OCI-LY3 (cell line): ENCODE measurements around the gene FOCAD.
"Not testable (repeated sequence)": the region's sequence is repeated elsewhere in the genome, so short reads cannot be mapped to it uniquely, and the experiment has no call there.

Source experiments
- H2AFZ ChIP-seq: fragments of 200-600, 300-600 bp; shearing (Covaris generic); 2 replicates; pipeline ENCODE4 v1.6.0; 2014; ENCODE audit warnings: antibody characterized with exemption, low read depth, low read length
- H3K27ac ChIP-seq: fragments of 200-600, 300-600 bp; sonication (generic); 2 replicates; pipeline ENCODE4 v1.5.1; 2014; ENCODE audit warnings: mild to moderate bottlenecking, low read length, moderate library complexity, mixed read lengths
- H3K27me3 ChIP-seq: fragments of 200-600, 300-600 bp; sonication (generic); 2 replicates; pipeline ENCODE4 v1.6.1; 2014; ENCODE audit warnings: low read depth, low read length, mixed read lengths
- H3K36me3 ChIP-seq: fragments of 200-600, 300-600 bp; sonication (generic); replicated peaks from 2 replicates; pipeline ENCODE3; 2014; ENCODE audit warnings: low read depth, low read length, mixed read lengths
- H3K4me1 ChIP-seq: fragments of 300-600, 200-600 bp; sonication (generic); 2 replicates; pipeline ENCODE4 v1.6.1; 2014; ENCODE audit warnings: low read length, mixed read lengths
- H3K4me2 ChIP-seq: fragments of 200-600, 300-600 bp; sonication (generic); 2 replicates; pipeline ENCODE4 v1.6.1; 2014; ENCODE audit warnings: low read length, mixed read lengths
- H3K4me3 ChIP-seq: fragments of 300-600, 200-600 bp; sonication (generic); 2 replicates; pipeline ENCODE4 v1.5.1; 2014; ENCODE audit warnings: antibody characterized with exemption, mild to moderate bottlenecking, low read length, moderate library complexity
- H3K79me2 ChIP-seq: fragments of 300-600, 200-600 bp; shearing (Covaris generic); 2 replicates; pipeline ENCODE4 v1.6.1; 2014; ENCODE audit warnings: mild to moderate bottlenecking, low read length, mixed read lengths
- H3K9ac ChIP-seq: fragments of 300-600, 200-600 bp; shearing (Covaris generic); 2 replicates; pipeline ENCODE4 v1.6.0; 2014; ENCODE audit warnings: mild to moderate bottlenecking, low read length, moderate library complexity
- H3K9me3 ChIP-seq: fragments of 200-600, 300-600 bp; shearing (Covaris generic); 2 replicates; pipeline ENCODE4 v1.6.1; 2014; ENCODE audit warnings: low read length, mixed read lengths; ENCODE audit not compliant: insufficient read depth
- H4K20me1 ChIP-seq: fragments of 200-600, 300-600 bp; sonication (generic); 2 replicates; pipeline ENCODE4 v1.6.1; 2016; ENCODE audit warnings: low read length, mixed read lengths; ENCODE audit not compliant: insufficient read depth
- EZH2phosphoT487 ChIP-seq: fragments of 200-600 bp; shearing (Covaris generic); IDR thresholded peaks from 2 replicates; pipeline ENCODE4 v1.6.1; 2018; ENCODE audit warnings: antibody characterized with exemption, mixed run types, low read depth
- TF ChIP-seq, protein P1 (sequence below): fragments of 200-600, 300-600 bp; sonication (generic); IDR thresholded peaks from 2 replicates; pipeline ENCODE4 v1.5.1; 2014; ENCODE audit warnings: antibody characterized with exemption, low read length, low read depth

FOCAD gene

GRCh38 chr9:20948703-20949102 is 264.6 kb downstream of the FOCAD start:
- no peaks in the 10 kb centered on the region for H3K79me2 ChIP-seq
- no peaks in the 10 kb centered on the region for H3K9me3 ChIP-seq
- no peak overlapping the region for H2AFZ ChIP-seq
- no peak overlapping the region for H3K27ac ChIP-seq
- TF ChIP-seq, protein P1, sequence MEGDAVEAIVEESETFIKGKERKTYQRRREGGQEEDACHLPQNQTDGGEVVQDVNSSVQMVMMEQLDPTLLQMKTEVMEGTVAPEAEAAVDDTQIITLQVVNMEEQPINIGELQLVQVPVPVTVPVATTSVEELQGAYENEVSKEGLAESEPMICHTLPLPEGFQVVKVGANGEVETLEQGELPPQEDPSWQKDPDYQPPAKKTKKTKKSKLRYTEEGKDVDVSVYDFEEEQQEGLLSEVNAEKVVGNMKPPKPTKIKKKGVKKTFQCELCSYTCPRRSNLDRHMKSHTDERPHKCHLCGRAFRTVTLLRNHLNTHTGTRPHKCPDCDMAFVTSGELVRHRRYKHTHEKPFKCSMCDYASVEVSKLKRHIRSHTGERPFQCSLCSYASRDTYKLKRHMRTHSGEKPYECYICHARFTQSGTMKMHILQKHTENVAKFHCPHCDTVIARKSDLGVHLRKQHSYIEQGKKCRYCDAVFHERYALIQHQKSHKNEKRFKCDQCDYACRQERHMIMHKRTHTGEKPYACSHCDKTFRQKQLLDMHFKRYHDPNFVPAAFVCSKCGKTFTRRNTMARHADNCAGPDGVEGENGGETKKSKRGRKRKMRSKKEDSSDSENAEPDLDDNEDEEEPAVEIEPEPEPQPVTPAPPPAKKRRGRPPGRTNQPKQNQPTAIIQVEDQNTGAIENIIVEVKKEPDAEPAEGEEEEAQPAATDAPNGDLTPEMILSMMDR: no peak
- TF ChIP-seq EZH2phosphoT487: no peak
- no peaks in the 10 kb centered on the region for H3K27me3 ChIP-seq
- no peaks in the 10 kb centered on the region for H4K20me1 ChIP-seq
- no peaks in the 10 kb centered on the region for H3K36me3 ChIP-seq
- H3K4me1 ChIP-seq: no peaks in the 10 kb centered on the region
- H3K4me3 ChIP-seq: no peak overlapping the region
- no peak overlapping the region for H3K9ac ChIP-seq
- no peak overlapping the region for H3K4me2 ChIP-seq

DNA sequence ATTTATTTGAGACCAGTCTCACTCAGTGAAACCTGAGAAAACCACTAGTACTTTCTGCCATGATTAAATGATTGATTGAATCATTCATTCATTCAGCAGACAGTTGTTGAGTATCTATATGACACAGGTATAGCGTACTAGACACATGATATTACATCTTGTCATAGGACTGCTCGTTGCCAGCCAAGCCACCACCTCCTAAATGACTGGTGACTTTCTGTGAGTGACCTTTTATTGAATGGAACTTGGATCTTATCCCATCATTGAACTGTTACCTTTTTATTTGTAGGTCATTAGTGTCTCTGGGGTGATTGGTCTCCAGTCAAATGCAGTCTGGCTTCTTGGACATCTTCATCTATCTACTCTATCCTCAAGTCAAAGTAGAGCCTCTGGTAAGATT is 266.6 kb downstream of the FOCAD start:
- Histone ChIP-seq H3K4me3 (no peak overlapping the region), H3K79me2 (no peaks in the 10 kb centered on the region), H4K20me1 (no peaks in the 10 kb centered on the region), H3K4me2 (no peak overlapping the region), H3K27me3 (no peaks in the 10 kb centered on the region), H3K27ac (no peak overlapping the region), H2AFZ (no peak overlapping the region), H3K9ac (no peak overlapping the region), H3K9me3 (no peaks in the 10 kb centered on the region), H3K4me1 (no peaks in the 10 kb centered on the region), H3K36me3 (no peaks in the 10 kb centered on the region)
- TF ChIP-seq EZH2phosphoT487: no peak
- TF ChIP-seq, protein P1: no peak

GRCh38 chr9:20962536-20963225 is 278.6 kb downstream of the FOCAD start:
- no peaks in the 10 kb centered on the region for H3K9me3 ChIP-seq
- no peak overlapping the region for H3K4me3 ChIP-seq
- no peaks in the 10 kb centered on the region for H3K79me2 ChIP-seq
- no peaks in the 10 kb centered on the region for H3K27me3 ChIP-seq
- H4K20me1 ChIP-seq: no peaks in the 10 kb centered on the region
- H3K4me1 ChIP-seq: no peaks in the 10 kb centered on the region
- H3K27ac ChIP-seq: no peak overlapping the region
- no peaks in the 10 kb centered on the region for H3K36me3 ChIP-seq
- no peak overlapping the region for H3K9ac ChIP-seq
- H2AFZ ChIP-seq: no peak overlapping the region
- no peak overlapping the region for H3K4me2 ChIP-seq
- TF ChIP-seq EZH2phosphoT487: no peak
- TF ChIP-seq, protein P1: no peak

DNA sequence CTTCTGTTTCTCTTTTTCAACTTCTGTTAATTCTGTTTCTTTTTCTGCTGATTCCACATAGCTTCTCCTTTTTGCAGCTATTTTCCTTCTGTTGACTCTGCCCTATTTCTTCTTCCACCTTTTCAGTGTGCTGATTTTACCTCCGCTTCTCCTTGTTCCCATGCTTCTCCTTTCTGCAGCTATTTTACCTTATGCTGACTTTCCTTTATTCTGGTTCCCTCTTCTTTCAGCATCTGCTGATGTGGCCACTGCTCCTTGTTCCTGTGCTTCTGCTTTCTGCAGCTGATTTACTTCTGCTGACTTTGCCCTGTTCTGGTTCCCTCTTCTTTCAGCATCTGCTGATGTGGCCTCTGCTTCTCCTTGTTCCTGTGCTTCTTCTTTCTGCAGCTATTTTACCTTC is 288.6 kb downstream of the FOCAD start:
- no peak for TF ChIP-seq EZH2phosphoT487
- TF ChIP-seq, protein P1: no peak
- peaks cover 42% of the 10 kb centered on the region for H3K36me3 ChIP-seq
- peak overlapping the region; percentile 91 for H3K27ac ChIP-seq
- no peak overlapping the region for H3K9ac ChIP-seq
- H3K27me3 ChIP-seq: no peaks in the 10 kb centered on the region
- peaks cover 33% of the 10 kb centered on the region for H3K9me3 ChIP-seq
- H3K4me3 ChIP-seq: no peak overlapping the region
- H4K20me1 ChIP-seq: no peaks in the 10 kb centered on the region
- no peak overlapping the region for H2AFZ ChIP-seq
- H3K4me2 ChIP-seq: no peak overlapping the region
- H3K79me2 ChIP-seq: no peaks in the 10 kb centered on the region
- peaks cover 9% of the 10 kb centered on the region; the same call in 1 of the 2 replicates for H3K4me1 ChIP-seq

GRCh38 chr9:20973246-20973947 is 289.3 kb downstream of the FOCAD start:
- Histone ChIP-seq H3K27ac (peak overlapping the region; percentile 91), H3K9me3 (peaks cover 33% of the 10 kb centered on the region), H3K36me3 (peaks cover 49% of the 10 kb centered on the region)
- H3K79me2 ChIP-seq, H3K4me1 ChIP-seq, H4K20me1 ChIP-seq, H3K4me2 ChIP-seq, H2AFZ ChIP-seq, H3K4me3 ChIP-seq, H3K27me3 ChIP-seq, H3K9ac ChIP-seq: not testable (repeated sequence)
